Suprapubic skin (tissue), 3 donors: Measurements from ENCODE around the gene ART4.

Source experiments
- CTCF ChIP-seq, 2 donors: fragments of 200-600 bp in 1 of 2; fragments of 450-650 bp in 1 of 2; sonication (generic) in 1 of 2; IDR thresholded peaks; one replicate each; pipeline ENCODE4 v1.5.1; 2016 to 2019; ENCODE audit warnings: antibody characterized with exemption in 2 of 2, mild to moderate bottlenecking in 1 of 2, moderate library complexity in 1 of 2
- POLR2A ChIP-seq, 2 donors: fragments of 450-650 bp; IDR thresholded peaks; one replicate each; pipeline ENCODE4 v1.6.1; 2017; ENCODE audit warnings: antibody characterized with exemption in 2 of 2, mild to moderate bottlenecking in 2 of 2, moderate library complexity in 2 of 2

DNA sequence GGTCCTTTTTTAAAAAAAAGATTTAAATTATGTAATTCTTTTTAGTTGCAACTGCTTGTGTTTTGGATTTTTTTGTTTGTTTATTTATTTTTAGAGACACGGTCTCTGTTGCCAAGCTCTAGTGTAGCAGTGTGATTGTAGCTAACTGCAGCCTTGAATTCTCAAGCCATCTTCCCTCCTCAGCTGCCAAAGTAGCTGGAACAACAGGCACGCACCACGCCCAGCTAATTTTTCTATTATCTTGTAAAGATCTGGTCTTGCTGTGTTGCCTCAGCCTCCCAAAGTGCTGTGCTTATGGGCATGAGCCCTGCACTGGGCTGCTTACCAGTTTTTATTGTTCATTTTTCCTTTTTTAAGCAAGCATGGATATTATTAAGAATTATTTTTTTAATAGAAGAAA is 10.6 kb upstream of the ART4 start:
- TF ChIP-seq POLR2A (IDR thresholded peaks at IDR 0.05), result no peak
- no peak for TF ChIP-seq CTCF (IDR thresholded peaks at IDR 0.05)
